Psoas muscle (tissue), 8 donors: ENCODE results near the gene CARD11. TPM values are rescaled to one million over a fixed set of nuclear protein-coding genes. Genes with fewer than 3 reads are reported as not detected.

ENCODE experiments used
- ATAC-seq, 4 donors: fragments of 200-7000 bp; cut with Tn5 transposase; one replicate each; pipeline ENCODE4 v1.9.1; 2020; ENCODE audit warnings: moderate library complexity in 3 of 4, mild to moderate bottlenecking in 2 of 4
- DNase-seq, 2 donors: peaks; one replicate each; pipeline ENCODE4 v3.0.0-alpha.2; 2020
- H3K27ac ChIP-seq: fragments of 200-600 bp; one replicate; pipeline ENCODE4 v1.8.0; 2022
- H3K27me3 ChIP-seq, 3 donors: fragments of 200-600 bp in 1 of 3; one replicate each; pipeline versions ENCODE4 v1.6.1 to v1.8.0; 2013 to 2022; ENCODE audit warnings: low read length in 2 of 3, mild to moderate bottlenecking in 2 of 3, moderate library complexity in 1 of 3; ENCODE audit not compliant: insufficient read depth in 3 of 3
- H3K36me3 ChIP-seq, 2 donors: fragments of 200-600 bp in 1 of 2; one replicate each; pipeline versions ENCODE4 v1.6.1 to v1.8.0; 2013 to 2022; ENCODE audit warnings: low read depth in 1 of 2, mild to moderate bottlenecking in 1 of 2, moderate library complexity in 1 of 2; ENCODE audit not compliant: insufficient read depth in 1 of 2
- H3K4me1 ChIP-seq: fragments of 200-600 bp; one replicate; pipeline ENCODE4 v1.8.0; 2022
- H3K4me3 ChIP-seq: fragments of 200-600 bp; one replicate; pipeline ENCODE4 v1.8.0; 2022; ENCODE audit warnings: mild to moderate bottlenecking
- H3K9me3 ChIP-seq: fragments of 200-600 bp; one replicate; pipeline ENCODE4 v1.8.0; 2022
- WGBS, 3 donors: extraction: QIAGEN DNeasy Blood & Tissue Kit; methylation state at CpG; one replicate each; pipeline versions ENCODE4 v1.1.6 to v1.1.7; 2013; 5-methylcytosine and 5-hydroxymethylcytosine counted together
- intact Hi-C, 2 donors: fragments of 100-400 bp; cut with DNase I; formaldehyde crosslinking; loops; one replicate each; pipeline versions ENCODE4 v1.11.0 to v1.14.2; 2022
- polyA plus RNA-seq, 3 donors: library from polyadenylated mRNA; stranded (reverse); fragments of 200-250 nt; gene quantifications; one replicate each; pipeline ENCODE4 v1.2.3, GENCODE V29; 2013
- total RNA-seq, 4 donors: library from RNA; stranded (reverse); fragmentation: NEBNext Ultra II Directional in 2 of 4; extraction: Animal tissue kit (Norgen Biotek cat#: 25700) in 2 of 4; gene quantifications; one replicate each; pipeline versions ENCODE4 v1.2.1 to v1.2.4, GENCODE V29; 2021 to 2023
- TF ChIP-seq, protein P1 (sequence below): fragments of 200-600 bp; IDR thresholded peaks from one replicate; pipeline ENCODE4 v1.8.0; 2022; ENCODE audit warnings: antibody characterized with exemption
- donor health status: healthy with polysubstance abuse.
- donor health status: DM: no; HTN: no; CAD: no; lungs with moderate emphysema.
- donor health status: Bipolar disorder and iron deficiency.
- donor health status: healthy.
- donor health status: DM: yes; HTN: yes; CAD: no.
- donor health status: DM: no; HTN: no; CAD: no.
- donor health status: DM: no; HTN: no; CAD: no.
- donor health status: DM: yes; HTN: yes; CAD: no.

Gene CARD11
- total and polyA plus RNA-seq, 7 donors, result 0.08 to 0.84 (median 0.39) TPM

DNA sequence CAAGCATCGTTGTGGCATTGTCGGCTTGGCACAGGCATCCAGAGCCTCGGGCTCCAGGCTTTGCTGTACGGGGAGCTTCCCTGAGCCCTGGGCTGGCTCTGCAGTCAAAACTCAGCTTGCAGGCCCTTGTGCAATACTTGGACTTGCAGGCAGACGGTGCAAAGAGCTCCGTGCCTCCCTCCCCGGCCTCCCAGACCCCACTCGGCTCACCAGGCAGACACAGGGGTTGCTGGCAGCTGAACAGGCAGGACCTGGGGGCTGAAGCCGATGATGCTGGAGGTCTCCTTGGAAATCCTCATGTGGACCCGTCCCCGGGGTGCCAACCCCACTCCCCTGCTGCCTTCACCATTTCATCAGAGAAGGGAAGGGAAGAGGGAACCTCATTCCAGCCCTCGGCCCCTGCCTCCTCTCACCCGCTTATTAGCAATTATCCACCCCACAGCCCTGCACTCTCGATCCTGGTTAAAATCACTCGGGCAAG, 139.9 kb downstream of the CARD11 start:
- Histone ChIP-seq H3K27me3 (peaks cover 0 to 5% (median 0%) of the 10 kb centered on the region in 3 donors), H3K4me3 (no peak overlapping the region), H3K4me1 (no peaks in the 10 kb centered on the region), H3K27ac (no peak overlapping the region), H3K9me3 (no peaks in the 10 kb centered on the region), H3K36me3 (no peaks in the 10 kb centered on the region)
- ATAC-seq, result no peak
- WGBS, 3 donors, result 60 to 73% (median 65%) methylated on average over 15 of the region's 15 CpGs
- DNase-seq, result no peak
- intact Hi-C loops, result no loop called here
- TF ChIP-seq, protein P1, sequence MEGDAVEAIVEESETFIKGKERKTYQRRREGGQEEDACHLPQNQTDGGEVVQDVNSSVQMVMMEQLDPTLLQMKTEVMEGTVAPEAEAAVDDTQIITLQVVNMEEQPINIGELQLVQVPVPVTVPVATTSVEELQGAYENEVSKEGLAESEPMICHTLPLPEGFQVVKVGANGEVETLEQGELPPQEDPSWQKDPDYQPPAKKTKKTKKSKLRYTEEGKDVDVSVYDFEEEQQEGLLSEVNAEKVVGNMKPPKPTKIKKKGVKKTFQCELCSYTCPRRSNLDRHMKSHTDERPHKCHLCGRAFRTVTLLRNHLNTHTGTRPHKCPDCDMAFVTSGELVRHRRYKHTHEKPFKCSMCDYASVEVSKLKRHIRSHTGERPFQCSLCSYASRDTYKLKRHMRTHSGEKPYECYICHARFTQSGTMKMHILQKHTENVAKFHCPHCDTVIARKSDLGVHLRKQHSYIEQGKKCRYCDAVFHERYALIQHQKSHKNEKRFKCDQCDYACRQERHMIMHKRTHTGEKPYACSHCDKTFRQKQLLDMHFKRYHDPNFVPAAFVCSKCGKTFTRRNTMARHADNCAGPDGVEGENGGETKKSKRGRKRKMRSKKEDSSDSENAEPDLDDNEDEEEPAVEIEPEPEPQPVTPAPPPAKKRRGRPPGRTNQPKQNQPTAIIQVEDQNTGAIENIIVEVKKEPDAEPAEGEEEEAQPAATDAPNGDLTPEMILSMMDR, result no peak

GRCh38 chr7:2897023-2897422, 146.6 kb downstream of the CARD11 start:
- 86 to 89% (median 88%) methylated on average over 13 of the region's 13 CpGs for WGBS, 3 donors
- intact Hi-C loops, result no loop called here
- Histone ChIP-seq H3K27me3 (peaks cover 0 to 16% (median 0%) of the 10 kb centered on the region in 3 donors), H3K9me3 (no peaks in the 10 kb centered on the region), H3K36me3 (no peaks in the 10 kb centered on the region), H3K27ac (no peak overlapping the region), H3K4me1 (no peaks in the 10 kb centered on the region), H3K4me3 (no peak overlapping the region)
- no peak for ATAC-seq
- DNase-seq, result no peak
- TF ChIP-seq, protein P1, result no peak

- intact Hi-C loops, result no loop called here
- peaks cover 0 to 16% (median 0%) of the 10 kb centered on the region in 3 donors for H3K27me3 ChIP-seq
Measured at GRCh38 chr7:2896131-2896530, 147.5 kb downstream of the CARD11 start.

GRCh38 chr7:2894118-2894940, 149.3 kb downstream of the CARD11 start:
- DNase-seq, result no peak
- TF ChIP-seq, protein P1, result no peak
- Histone ChIP-seq H3K4me1 (no peaks in the 10 kb centered on the region), H3K9me3 (no peaks in the 10 kb centered on the region), H3K27ac (no peak overlapping the region), H3K4me3 (no peak overlapping the region), H3K36me3 (no peaks in the 10 kb centered on the region), H3K27me3 (peaks cover 0 to 22% (median 0%) of the 10 kb centered on the region in 3 donors)
- WGBS, 3 donors, result 21 to 31% (median 22%) methylated on average over 17 of the region's 17 CpGs
- intact Hi-C loops, result no loop called here
- ATAC-seq, result no peak

More at GRCh38 chr7:2896131-2896530, 147.5 kb downstream of the CARD11 start:
- Histone ChIP-seq H3K36me3 (no peaks in the 10 kb centered on the region), H3K4me1 (no peaks in the 10 kb centered on the region), H3K27ac (no peak overlapping the region), H3K4me3 (no peak overlapping the region), H3K9me3 (no peaks in the 10 kb centered on the region)
- ATAC-seq (no peak), DNase-seq (no peak)
- 78 to 85% (median 79%) methylated on average over 10 of the region's 10 CpGs for WGBS, 3 donors
- TF ChIP-seq, protein P1, result no peak
